Keratinocyte (primary cell): ENCODE results near the gene CWC27. TPM values are rescaled to one million over a fixed set of nuclear protein-coding genes. Genes with fewer than 3 reads are reported as not detected.

Experiments
- DNase-seq: peaks from one replicate; pipeline ENCODE4 v3.0.0-alpha.2; 2011; ENCODE audit warnings: low read depth, missing footprints, low spot score
- FAIRE-seq: peaks from 2 replicates; lab custom pipeline; 2011; peaks lifted over from hg19 to GRCh38; lab: Jason Lieb, UNC
- H2AFZ ChIP-seq: 2 replicates; pipeline ENCODE4 v1.6.0; 2012; ENCODE audit warnings: low read length, control low read depth, inconsistent platforms; ENCODE audit not compliant: control insufficient read depth
- H3K27ac ChIP-seq: 2 replicates; pipeline ENCODE4 v1.5.1; 2011; ENCODE audit warnings: low read length; ENCODE audit not compliant: control insufficient read depth, insufficient read depth
- H3K27me3 ChIP-seq: 3 replicates; pipeline ENCODE4 v1.6.0; 2011; ENCODE audit warnings: low read length; ENCODE audit not compliant: control insufficient read depth, insufficient read depth; ENCODE audit errors: extremely low read depth
- H3K36me3 ChIP-seq, 2 experiments: 2 replicates in 1 of 2; 3 replicates in 1 of 2; pipeline ENCODE4 v1.5.1; 2011; ENCODE audit warnings: low read length in 2 of 2, mild to moderate bottlenecking in 1 of 2; ENCODE audit not compliant: control insufficient read depth in 2 of 2, insufficient read depth in 2 of 2; ENCODE audit errors: extremely low read depth in 1 of 2
- H3K4me1 ChIP-seq: 3 replicates; pipeline ENCODE4 v1.5.1; 2011; ENCODE audit warnings: low read length; ENCODE audit not compliant: control insufficient read depth, insufficient read depth; ENCODE audit errors: extremely low read depth
- H3K4me2 ChIP-seq: 3 replicates; pipeline ENCODE4 v1.6.0; 2011; ENCODE audit warnings: low read depth, low read length; ENCODE audit not compliant: control insufficient read depth, insufficient read depth; ENCODE audit errors: extremely low read depth
- H3K4me3 ChIP-seq, 3 experiments: fragments of 200-600 bp in 1 of 3; sonication (generic) in 1 of 3; 2 replicates in 2 of 3; 3 replicates in 1 of 3; pipeline ENCODE4 v1.5.1; 2011 to 2016; ENCODE audit warnings: low read length in 3 of 3, mild to moderate bottlenecking in 3 of 3, control low read depth in 2 of 3, inconsistent platforms in 1 of 3, low read depth in 1 of 3, mixed read lengths in 1 of 3, mixed run types in 1 of 3, moderate library complexity in 1 of 3; ENCODE audit not compliant: control insufficient read depth in 2 of 3, insufficient read depth in 2 of 3; ENCODE audit errors: extremely low read depth in 1 of 3
- H3K79me2 ChIP-seq: 2 replicates; pipeline ENCODE4 v1.6.0; 2012; ENCODE audit warnings: low read length; ENCODE audit not compliant: control insufficient read depth, insufficient read depth
- H3K9ac ChIP-seq: 3 replicates; pipeline ENCODE4 v1.6.0; 2011; ENCODE audit warnings: low read length; ENCODE audit not compliant: control insufficient read depth, insufficient read depth; ENCODE audit errors: extremely low read depth
- H3K9me1 ChIP-seq: 3 replicates; pipeline ENCODE4 v1.6.0; 2011; ENCODE audit warnings: low read length; ENCODE audit not compliant: control insufficient read depth, insufficient read depth; ENCODE audit errors: extremely low read depth
- H3K9me3 ChIP-seq: 2 replicates; pipeline ENCODE4 v1.5.1; 2012; ENCODE audit warnings: low read depth, low read length; ENCODE audit not compliant: control insufficient read depth
- H4K20me1 ChIP-seq: 3 replicates; pipeline ENCODE4 v1.6.0; 2011; ENCODE audit warnings: low read length; ENCODE audit not compliant: control insufficient read depth, insufficient read depth; ENCODE audit errors: extremely low read depth
- CTCF ChIP-seq, 3 experiments: IDR thresholded peaks in 1 of 3; conservative IDR thresholded peaks in 1 of 3; optimal IDR thresholded peaks in 1 of 3; 2 replicates in 2 of 3; 3 replicates in 1 of 3; pipeline versions ENCODE3 to v1.5.1; 2011; ENCODE audit warnings: low read length in 3 of 3, mild to moderate bottlenecking in 3 of 3, moderate library complexity in 2 of 3, control low read depth in 1 of 3, inconsistent platforms in 1 of 3; ENCODE audit not compliant: insufficient read depth in 2 of 3; ENCODE audit errors: extremely low read depth in 1 of 3
- EZH2 ChIP-seq: IDR thresholded peaks from one replicate; pipeline ENCODE4 v1.6.1; 2012; ENCODE audit warnings: inconsistent platforms, mild to moderate bottlenecking, low read length, moderate library complexity
- dilution Hi-C: fragments of 300-500 bp; cut with MboI; formaldehyde crosslinking; loops from one replicate; pipeline ENCODE4 v1.7.0; 2020; ENCODE audit warnings: low sequenced_read_pairs; ENCODE audit not compliant: extremely low pct_ligation_motif_present
- polyA plus RNA-seq, 5 experiments: library from polyadenylated mRNA; depleted of rRNA in 3 of 5; stranded (reverse) in 3 of 5; stranded (forward) in 1 of 5; unstranded in 1 of 5; fragments of >200 nt; gene quantifications; 1 replicate in 1 of 5; 2 replicates in 3 of 5; 3 replicates in 1 of 5; pipeline versions ENCODE4 v1.2.1 to v1.2.3, GENCODE V29; 2011 to 2012; ENCODE audit warnings: missing spikeins in 2 of 5, low read depth in 1 of 5, low replicate concordance in 1 of 5

CWC27 gene
- polyA plus RNA-seq, 1 donor (not counting 4 experiments of a cell fraction or from before 2014, with no cell fraction given) = 31.8 TPM

GRCh38 chr5:64838376-64838775 lies 69.6 kb downstream of the CWC27 start:
- no peaks in the 10 kb centered on the region for H3K27me3 ChIP-seq
- no peak overlapping the region for H3K9ac ChIP-seq
- no peaks in the 10 kb centered on the region for H3K36me3 ChIP-seq
- H2AFZ ChIP-seq = no peak overlapping the region
- H3K79me2 ChIP-seq = no peaks in the 10 kb centered on the region
- H3K9me3 ChIP-seq = no peaks in the 10 kb centered on the region
- TF ChIP-seq CTCF (optimal IDR thresholded peaks at IDR 0.05 in 1 of 3, IDR thresholded peaks at IDR 0.05 in 1 of 3, conservative IDR thresholded peaks at IDR 0.05 in 1 of 3; ENCODE audit: extremely low read depth in 1 of 3, insufficient read depth in 2 of 3, low read length in 3 of 3) (no peak), EZH2 (no peak)
- H3K4me3 ChIP-seq = no peak overlapping the region
- no peaks in the 10 kb centered on the region for H3K9me1 ChIP-seq
- peak overlapping the region; percentile 10 for H3K27ac ChIP-seq
- FAIRE-seq = no peak
- no peak overlapping the region for H3K4me2 ChIP-seq
- DNase-seq = no peak
- peaks cover 18% of the 10 kb centered on the region for H3K4me1 ChIP-seq
- dilution Hi-C loops = no loop called here
- H4K20me1 ChIP-seq = no peaks in the 10 kb centered on the region

- H3K9me1 ChIP-seq = no peaks in the 10 kb centered on the region
- peak overlapping the region; percentile 11 for H3K4me2 ChIP-seq
- H4K20me1 ChIP-seq = no peaks in the 10 kb centered on the region
- no peak for DNase-seq
- H3K9me3 ChIP-seq = no peaks in the 10 kb centered on the region
- no peaks in the 10 kb centered on the region for H3K27me3 ChIP-seq
- no peak overlapping the region for H2AFZ ChIP-seq
- H3K4me1 ChIP-seq = peaks cover 18% of the 10 kb centered on the region
- FAIRE-seq = no peak
- H3K36me3 ChIP-seq = no peaks in the 10 kb centered on the region
- TF ChIP-seq CTCF (optimal IDR thresholded peaks at IDR 0.05 in 1 of 3, IDR thresholded peaks at IDR 0.05 in 1 of 3, conservative IDR thresholded peaks at IDR 0.05 in 1 of 3; ENCODE audit: extremely low read depth in 1 of 3, insufficient read depth in 2 of 3, low read length in 3 of 3) (no peak), EZH2 (no peak)
- H3K4me3 ChIP-seq = no peak overlapping the region
- no peak overlapping the region for H3K9ac ChIP-seq
- no peaks in the 10 kb centered on the region for H3K79me2 ChIP-seq
- H3K27ac ChIP-seq = peak overlapping the region; percentile 18
- dilution Hi-C loops = no loop called here
Observed at GRCh38 chr5:64838803-64839202, 70.1 kb downstream of the CWC27 start.
